GM21423 (cell line): ENCODE data around the gene THY1.
"Not testable (repeated sequence)": the region's sequence is repeated elsewhere in the genome, so short reads cannot be mapped to it uniquely, and the experiment has no call there.

Source experiments
- ATAC-seq: cut with Tn5 transposase; IDR thresholded peaks from one replicate; pipeline ENCODE4 v1.9.1; 2021; ENCODE audit warnings: mild to moderate bottlenecking, moderate library complexity; ENCODE audit not compliant: unreplicated experiment

Gene THY1

GRCh38 chr11:119422809-119423508 is at the start of gene THY1:
TSS of gene THY1 (minus strand) at chr11:119423172. CDS start at chr11:119420905, 2,267 bp downstream.
- no peak for ATAC-seq

GRCh38 chr11:119472186-119472855 is 49.3 kb upstream of the THY1 start:
- ATAC-seq = no peak

- ATAC-seq = no peak
Measured at GRCh38 chr11:119471329-119471728, 48.4 kb upstream of the THY1 start.

GRCh38 chr11:119470317-119471291 is 47.6 kb upstream of the THY1 start:
- no peak for ATAC-seq

- ATAC-seq = no peak
Measured at GRCh38 chr11:119469506-119469905, 46.5 kb upstream of the THY1 start.

- ATAC-seq = no peak
Measured at GRCh38 chr11:119468511-119468910, 45.5 kb upstream of the THY1 start.

- no peak for ATAC-seq
Measured at GRCh38 chr11:119461229-119461963, 38.4 kb upstream of the THY1 start.

GRCh38 chr11:119460582-119460981 is 37.6 kb upstream of the THY1 start:
- ATAC-seq = no peak

GRCh38 chr11:119460097-119460496 is 37.1 kb upstream of the THY1 start:
- ATAC-seq = no peak

- ATAC-seq = no peak
Measured at GRCh38 chr11:119459293-119459976, 36.5 kb upstream of the THY1 start.

GRCh38 chr11:119455708-119456107 is 32.7 kb upstream of the THY1 start:
- not testable (repeated sequence) for ATAC-seq

GRCh38 chr11:119455241-119455640 is 32.3 kb upstream of the THY1 start:
- not testable (repeated sequence) for ATAC-seq

- no peak for ATAC-seq
Measured at GRCh38 chr11:119453881-119454280, 30.9 kb upstream of the THY1 start.

GRCh38 chr11:119450590-119451326 is 27.8 kb upstream of the THY1 start:
- ATAC-seq = no peak

- ATAC-seq = no peak
Measured at GRCh38 chr11:119449498-119449897, 26.5 kb upstream of the THY1 start.

GRCh38 chr11:119448380-119448779 is 25.4 kb upstream of the THY1 start:
- no peak for ATAC-seq

GRCh38 chr11:119447664-119448242 is 24.8 kb upstream of the THY1 start:
- ATAC-seq = no peak

- ATAC-seq = no peak
Measured at GRCh38 chr11:119446871-119447663, 24.1 kb upstream of the THY1 start.
